A549 (cell line): Measurements from ENCODE around the gene PDZD2. TPM values are rescaled to one million over a fixed set of nuclear protein-coding genes. Genes with fewer than 3 reads are reported as not detected.

Experiments
- ATAC-seq, 2 experiments: fragments of 200-7000 bp in 1 of 2; fragments of >200 bp in 1 of 2; cut with Nextera tagmentation in 1 of 2; cut with Tn5 transposase in 1 of 2; 3 replicates each; pipeline versions ENCODE4 v1.8.0 to v1.9.1; 2018 to 2020; ENCODE audit warnings: mild to moderate bottlenecking in 1 of 2, moderate library complexity in 1 of 2
- CTCF ChIA-PET: fragments of 300-600 bp; sonication (Branson Sonifier 250); formaldehyde crosslinking; extraction: SDS; loops from one replicate; lab custom pipeline; 2021; ENCODE audit warnings: antibody characterized with exemption, inconsistent platforms; lab: Yijun Ruan, JAX
- POLR2A ChIA-PET: fragments of 350-600 bp; formaldehyde crosslinking; extraction: SDS; loops from one replicate; lab custom pipeline; 2021; ENCODE audit warnings: antibody characterized with exemption, inconsistent platforms; lab: Yijun Ruan, JAX
- DNase-seq, 2 experiments: peaks; one replicate each; pipeline versions ENCODE4 v3.0.0 to v3.0.0-alpha.2; 2011 to 2016; ENCODE audit warnings: low read depth in 1 of 2, low spot score in 1 of 2
- FAIRE-seq: peaks from 2 replicates; lab custom pipeline; 2011; peaks lifted over from hg19 to GRCh38; lab: Jason Lieb, UNC
- H3K27ac ChIP-seq, 2 experiments: fragments of >200 bp; sonication (Bioruptor Twin); formaldehyde crosslinking; 3 replicates each; pipeline ENCODE4 v1.5.1; 2016 to 2017
- H3K4me1 ChIP-seq: fragments of >200 bp; sonication (Bioruptor Twin); formaldehyde crosslinking; 3 replicates; pipeline ENCODE4 v1.6.1; 2016
- H3K4me2 ChIP-seq: fragments of >200 bp; sonication (Bioruptor Twin); formaldehyde crosslinking; 3 replicates; pipeline ENCODE4 v1.6.1; 2016
- H3K4me3 ChIP-seq: fragments of >200 bp; sonication (Bioruptor Twin); formaldehyde crosslinking; 3 replicates; pipeline ENCODE4 v1.5.1; 2016
- H3K9me3 ChIP-seq: fragments of >200 bp; sonication (Bioruptor Twin); formaldehyde crosslinking; 3 replicates; pipeline ENCODE4 v1.6.1; 2016
- ATOH8 ChIP-seq: fragments of 250-450 bp; sonication (Bioruptor Pico); IDR thresholded peaks from 2 replicates; pipeline ENCODE4 v1.5.0; 2020; ENCODE audit warnings: low read depth, mild to moderate bottlenecking, moderate library complexity
- CBX2 ChIP-seq: fragments of 200-600 bp; sonication (generic); IDR thresholded peaks from 2 replicates; pipeline ENCODE4 v1.6.1; 2016; ENCODE audit warnings: low read depth, mild to moderate bottlenecking, borderline replicate concordance
- CEBPB ChIP-seq, 2 experiments: fragments of >200 bp in 1 of 2; sonication (Bioruptor Twin) in 1 of 2; formaldehyde crosslinking in 1 of 2; IDR thresholded peaks; 2 replicates each; pipeline ENCODE4 v1.6.1; 2012 to 2016
- CHD2 ChIP-seq: fragments of 150-350 bp; IDR thresholded peaks from 2 replicates; pipeline ENCODE4 v1.6.1; 2014; ENCODE audit warnings: low read length; ENCODE audit not compliant: partially characterized antibody
- CHD4 ChIP-seq: fragments of 200-600 bp; sonication (generic); IDR thresholded peaks from 2 replicates; pipeline ENCODE4 v1.6.1; 2016; ENCODE audit warnings: antibody characterized with exemption, mild to moderate bottlenecking, borderline replicate concordance
- EHF ChIP-seq: fragments of 250-450 bp; sonication (Bioruptor Pico); IDR thresholded peaks from 2 replicates; pipeline ENCODE4 v1.5.0; 2020; ENCODE audit warnings: mild to moderate bottlenecking
- EP300 ChIP-seq, 2 experiments: fragments of >200 bp; sonication (Bioruptor Twin); formaldehyde crosslinking; IDR thresholded peaks; 2 replicates in 1 of 2; 3 replicates in 1 of 2; pipeline ENCODE4 v1.6.1; 2016 to 2017
- ESRRA ChIP-seq: fragments of 150-350 bp; IDR thresholded peaks from 2 replicates; pipeline ENCODE4 v1.6.1; 2014; ENCODE audit warnings: mild to moderate bottlenecking, low read length, borderline replicate concordance
- FOSL2 ChIP-seq, 2 experiments: fragments of 450-650 bp in 1 of 2; fragments of >200 bp in 1 of 2; sonication (Bioruptor Twin) in 1 of 2; formaldehyde crosslinking; IDR thresholded peaks; 2 replicates each; pipeline versions ENCODE4 v1.5.0 to v1.6.1; 2016 to 2020; ENCODE audit warnings: mild to moderate bottlenecking in 1 of 2, moderate library complexity in 1 of 2
- FOXS1 ChIP-seq: fragments of 250-450 bp; sonication (Bioruptor Pico); IDR thresholded peaks from 2 replicates; pipeline ENCODE4 v1.5.0; 2020; ENCODE audit warnings: mild to moderate bottlenecking, moderate library complexity
- HDAC2 ChIP-seq: fragments of 200-600 bp; sonication (generic); IDR thresholded peaks from 2 replicates; pipeline ENCODE4 v1.6.1; 2016
- JUN ChIP-seq, 2 experiments: fragments of >200 bp; sonication (Bioruptor Twin); formaldehyde crosslinking; IDR thresholded peaks; 2 replicates in 1 of 2; 3 replicates in 1 of 2; pipeline ENCODE4 v1.6.1; 2016 to 2017
- MAFK ChIP-seq: fragments of 450-650 bp; IDR thresholded peaks from 2 replicates; pipeline ENCODE4 v1.6.1; 2014; ENCODE audit not compliant: partially characterized antibody
- MAZ ChIP-seq: fragments of 150-350 bp; IDR thresholded peaks from 2 replicates; pipeline ENCODE4 v1.6.1; 2014; ENCODE audit warnings: antibody characterized with exemption, low read depth, low read length, borderline replicate concordance
- MYC ChIP-seq: IDR thresholded peaks from 2 replicates; pipeline ENCODE4 v1.6.1; 2012; ENCODE audit warnings: mild to moderate bottlenecking, inconsistent platforms, low read length, improper control_type of control experiment, borderline replicate concordance
- NFE2L2 ChIP-seq: fragments of 150-350 bp; conservative IDR thresholded peaks from 2 replicates; pipeline ENCODE4 v1.6.1; 2014; ENCODE audit warnings: low read length
- POLR2A ChIP-seq: IDR thresholded peaks from 2 replicates; pipeline ENCODE4 v1.6.1; 2012; ENCODE audit warnings: mild to moderate bottlenecking, low read length
- POLR2AphosphoS2 ChIP-seq: conservative IDR thresholded peaks from 2 replicates; pipeline ENCODE4 v1.6.1; 2012; ENCODE audit warnings: low read length, improper control_type of control experiment, inconsistent platforms
- RARB ChIP-seq: fragments of 250-450 bp; sonication (Bioruptor Pico); IDR thresholded peaks from 2 replicates; pipeline ENCODE4 v1.8.0; 2021; ENCODE audit warnings: mild to moderate bottlenecking, moderate library complexity
- RCOR1 ChIP-seq: fragments of 150-350 bp; IDR thresholded peaks from 2 replicates; pipeline ENCODE4 v1.6.1; 2014; ENCODE audit warnings: antibody characterized with exemption, low read length, low read depth
- REST ChIP-seq: fragments of 200-600 bp; sonication (generic); IDR thresholded peaks from 2 replicates; pipeline ENCODE4 v1.6.1; 2016; ENCODE audit warnings: antibody characterized with exemption, mild to moderate bottlenecking, moderate library complexity
- RFX5 ChIP-seq: fragments of 450-650 bp; IDR thresholded peaks from 2 replicates; pipeline ENCODE4 v1.7.1; 2014; ENCODE audit warnings: antibody characterized with exemption, mild to moderate bottlenecking, moderate library complexity
- SMC3 ChIP-seq: fragments of >200 bp; sonication (Bioruptor Twin); formaldehyde crosslinking; IDR thresholded peaks from 3 replicates; pipeline ENCODE4 v1.6.1; 2018; ENCODE audit warnings: inconsistent platforms
- SREBF2 ChIP-seq: fragments of 450-650 bp; IDR thresholded peaks from 2 replicates; pipeline ENCODE4 v1.6.1; 2014; ENCODE audit warnings: mild to moderate bottlenecking, moderate library complexity
- ZC3H11A ChIP-seq: fragments of 450-650 bp; IDR thresholded peaks from 2 replicates; pipeline ENCODE4 v1.6.1; 2014; ENCODE audit warnings: antibody characterized with exemption, mild to moderate bottlenecking
- ZNF302 ChIP-seq: fragments of 250-450 bp; sonication (Bioruptor Pico); IDR thresholded peaks from 2 replicates; pipeline ENCODE4 v1.9.0; 2021; ENCODE audit warnings: inconsistent platforms, mild to moderate bottlenecking, moderate library complexity
- WGBS: methylation state at CpG from one replicate; pipeline ENCODE4 v1.1.6; 2017; ENCODE audit errors: missing lambda C conversion rate; 5-methylcytosine and 5-hydroxymethylcytosine counted together
- polyA plus RNA-seq, 4 experiments: library from polyadenylated mRNA; depleted of rRNA in 3 of 4; stranded (reverse); fragments of >200 nt; fragmentation: RNase III in 1 of 4; extraction: RNeasy Plus Mini Kit Qiagen cat#74134 plus additional on column Dnase treatment in 1 of 4; gene quantifications; 2 replicates in 3 of 4; 3 replicates in 1 of 4; pipeline ENCODE4 v1.2.3, GENCODE V29; 2011 to 2017
- TF ChIP-seq, protein P1 (sequence below): IDR thresholded peaks from 2 replicates; pipeline ENCODE4 v1.6.1; 2012
- TF ChIP-seq, protein P2 (sequence below): fragments of 150-350 bp; IDR thresholded peaks from 2 replicates; pipeline ENCODE4 v1.6.1; 2014; ENCODE audit warnings: low read depth, mild to moderate bottlenecking, low read length

Gene PDZD2
- polyA plus RNA-seq, 2 of the 4 experiments (the other 2 are of a cell fraction): 0.06 to 0.09 TPM

GRCh38 chr5:32029781-32030180 lies 390.9 kb downstream of the PDZD2 start (continued):
- TF ChIP-seq EHF (CRISPR knock-in tag) (no peak), ZC3H11A (no peak), POLR2AphosphoS2 (no peak)

GRCh38 chr5:32030222-32030621 lies 391.3 kb downstream of the PDZD2 start:
- no peak for TF ChIP-seq CHD2
- no peak for TF ChIP-seq POLR2AphosphoS2
- TF ChIP-seq MAFK: no peak
- no peak for TF ChIP-seq ESRRA
- no peak for TF ChIP-seq CBX2
- no peak for TF ChIP-seq EHF (CRISPR knock-in tag)
- TF ChIP-seq RCOR1: no peak
- no peak for TF ChIP-seq EP300 (IDR thresholded peaks at IDR 0.05)
- TF ChIP-seq CEBPB (IDR thresholded peaks at IDR 0.05): no peak
- TF ChIP-seq ZNF302: no peak
- TF ChIP-seq FOSL2 (IDR thresholded peaks at IDR 0.05): no peak
- no peak for TF ChIP-seq FOSL2 (CRISPR knock-in tag; IDR thresholded peaks at IDR 0.05)
- TF ChIP-seq POLR2A: no peak
- TF ChIP-seq JUN (IDR thresholded peaks at IDR 0.05): no peak
- no peak for TF ChIP-seq CHD4
- TF ChIP-seq RFX5: no peak
- Histone ChIP-seq H3K4me2 (no peak overlapping the region), H3K4me1 (peaks cover 34% of the 10 kb centered on the region), H3K27ac (peak overlapping the region; percentile 65 to 75; a peak in 4 of 6 replicates), H3K4me3 (no peak overlapping the region), H3K9me3 (no peaks in the 10 kb centered on the region)
- 81% methylated on average over 3 of the region's 3 CpGs for WGBS
- DNase-seq (no peak), FAIRE-seq (no peak), ATAC-seq (no peak)
- ChIA-PET CTCF (interaction anchor here (1.6 to 2.6 kb wide), 2 partner anchors 23 to 47 kb away, joined by 3 to 7 read pairs; no protein-coding TSS in a partner anchor), POLR2A (no interaction called here)

DNA sequence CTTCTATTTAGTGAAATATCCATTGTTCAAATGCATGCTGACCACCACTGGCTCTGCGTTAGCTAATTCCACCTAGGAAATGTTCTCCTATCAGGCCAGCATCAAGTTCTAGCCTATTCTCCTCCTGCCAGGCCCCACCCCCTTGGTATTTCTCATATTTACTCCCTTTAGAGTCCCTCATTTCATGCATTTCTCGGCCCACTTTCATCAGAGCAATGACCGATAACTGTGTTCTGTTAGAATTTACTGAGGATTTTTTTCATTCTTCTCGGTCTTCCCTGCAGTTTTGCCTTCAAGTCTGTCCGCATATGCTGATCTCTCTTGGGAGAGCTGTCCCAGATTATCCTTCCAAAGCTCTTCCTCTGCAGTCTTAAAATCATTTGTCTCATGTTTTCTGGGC lies 391.8 kb downstream of the PDZD2 start:
- no peak overlapping the region for H3K4me2 ChIP-seq
- no peak for FAIRE-seq
- no peak for DNase-seq
- 80% methylated on average over 5 of the region's 5 CpGs for WGBS
- peak overlapping the region; percentile 30 to 75; a peak in 2 of 6 replicates for H3K27ac ChIP-seq
- ChIA-PET POLR2A (no interaction called here), CTCF (interaction anchor here (0.7 to 2.6 kb wide), 5 partner anchors 22 to 716 kb away, joined by 3 to 7 read pairs (median 3); no protein-coding TSS in a partner anchor)
- H3K4me3 ChIP-seq: no peak overlapping the region
- TF ChIP-seq FOXS1 (CRISPR knock-in tag) (no peak), SMC3 (no peak), REST (no peak), CHD4 (no peak)
- TF ChIP-seq, all 56 proteins: peak for 0
- peaks cover 34% of the 10 kb centered on the region for H3K4me1 ChIP-seq
- ATAC-seq: no peak
- H3K9me3 ChIP-seq: no peaks in the 10 kb centered on the region

DNA sequence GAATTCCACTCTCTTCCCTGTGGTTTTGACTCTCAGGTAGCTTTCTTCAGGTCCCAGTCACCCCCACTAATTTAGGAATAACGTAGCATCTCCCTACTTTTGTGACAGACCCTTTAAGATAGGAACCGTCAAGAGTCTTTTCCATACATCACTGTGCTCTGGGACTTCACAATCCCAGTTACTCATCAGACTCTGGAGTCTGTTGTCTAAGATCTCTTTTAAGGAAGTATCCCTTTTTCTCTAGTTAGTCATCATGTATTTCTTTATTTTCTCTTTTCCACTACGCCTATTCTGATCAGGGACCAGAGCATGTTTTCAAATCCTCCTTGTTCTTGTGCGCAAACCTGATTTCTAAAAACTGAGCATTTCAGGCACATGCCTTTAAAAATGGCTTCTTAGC lies 392.2 kb downstream of the PDZD2 start:
- CTCF ChIA-PET: interaction anchor here (0.7 to 2.6 kb wide), 5 partner anchors 22 to 715 kb away, joined by 3 to 7 read pairs (median 3); no protein-coding TSS in a partner anchor
- DNase-seq (no peak), ATAC-seq (no peak), FAIRE-seq (no peak)
- no peak overlapping the region for H3K4me2 ChIP-seq
- H3K4me1 ChIP-seq: peaks cover 34% of the 10 kb centered on the region
- H3K27ac ChIP-seq: peak overlapping the region; percentile 39 to 43; a peak in 2 of 6 replicates
- POLR2A ChIA-PET: no interaction called here
- 74% methylated on average over 4 of the region's 4 CpGs for WGBS
- no peaks in the 10 kb centered on the region for H3K9me3 ChIP-seq
- H3K4me3 ChIP-seq: no peak overlapping the region
- TF ChIP-seq MAFK (no peak), RARB (CRISPR knock-in tag) (no peak), ATOH8 (no peak), SREBF2 (no peak), NFE2L2 (no peak), ZNF302 (no peak), HDAC2 (no peak), MAZ (no peak), MYC (no peak)
- TF ChIP-seq, protein P1, sequence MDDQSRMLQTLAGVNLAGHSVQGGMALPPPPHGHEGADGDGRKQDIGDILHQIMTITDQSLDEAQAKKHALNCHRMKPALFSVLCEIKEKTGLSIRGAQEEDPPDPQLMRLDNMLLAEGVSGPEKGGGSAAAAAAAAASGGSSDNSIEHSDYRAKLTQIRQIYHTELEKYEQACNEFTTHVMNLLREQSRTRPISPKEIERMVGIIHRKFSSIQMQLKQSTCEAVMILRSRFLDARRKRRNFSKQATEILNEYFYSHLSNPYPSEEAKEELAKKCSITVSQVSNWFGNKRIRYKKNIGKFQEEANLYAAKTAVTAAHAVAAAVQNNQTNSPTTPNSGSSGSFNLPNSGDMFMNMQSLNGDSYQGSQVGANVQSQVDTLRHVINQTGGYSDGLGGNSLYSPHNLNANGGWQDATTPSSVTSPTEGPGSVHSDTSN: no peak
- TF ChIP-seq, protein P2, sequence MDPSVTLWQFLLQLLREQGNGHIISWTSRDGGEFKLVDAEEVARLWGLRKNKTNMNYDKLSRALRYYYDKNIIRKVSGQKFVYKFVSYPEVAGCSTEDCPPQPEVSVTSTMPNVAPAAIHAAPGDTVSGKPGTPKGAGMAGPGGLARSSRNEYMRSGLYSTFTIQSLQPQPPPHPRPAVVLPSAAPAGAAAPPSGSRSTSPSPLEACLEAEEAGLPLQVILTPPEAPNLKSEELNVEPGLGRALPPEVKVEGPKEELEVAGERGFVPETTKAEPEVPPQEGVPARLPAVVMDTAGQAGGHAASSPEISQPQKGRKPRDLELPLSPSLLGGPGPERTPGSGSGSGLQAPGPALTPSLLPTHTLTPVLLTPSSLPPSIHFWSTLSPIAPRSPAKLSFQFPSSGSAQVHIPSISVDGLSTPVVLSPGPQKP: no peak
